Kidney (tissue), 14 donors: Measurements from ENCODE around the gene VAC14. TPM values are rescaled to one million over a fixed set of nuclear protein-coding genes. Genes with fewer than 3 reads are reported as not detected.

Source experiments
- DNase-seq, 5 donors: peaks; one replicate each; pipeline ENCODE4 v3.0.0-alpha.2; 2013 to 2020
- FAIRE-seq: peaks from 2 replicates; lab custom pipeline; 2012; peaks lifted over from hg19 to GRCh38; lab: Jason Lieb, UNC
- H3K27ac ChIP-seq, 2 donors: one replicate each; pipeline ENCODE4 v1.7.0; 2013; ENCODE audit warnings: low read depth in 2 of 2, low read length in 2 of 2, inconsistent platforms in 1 of 2
- H3K27me3 ChIP-seq: one replicate; pipeline ENCODE4 v1.7.1; 2013; ENCODE audit warnings: low read length, inconsistent platforms; ENCODE audit not compliant: control insufficient read depth, insufficient read depth
- H3K36me3 ChIP-seq, 3 donors: one replicate each; pipeline versions ENCODE4 v1.7.0 to v1.7.1; 2013; ENCODE audit warnings: low read length in 3 of 3, control low read depth in 1 of 3, inconsistent platforms in 1 of 3; ENCODE audit not compliant: insufficient read depth in 3 of 3, control insufficient read depth in 2 of 3
- H3K4me1 ChIP-seq, 3 donors: one replicate each; pipeline versions ENCODE4 v1.7.0 to v1.7.1; 2013; ENCODE audit warnings: low read length in 3 of 3, inconsistent platforms in 1 of 3, low read depth in 1 of 3; ENCODE audit not compliant: control insufficient read depth in 2 of 3, insufficient read depth in 2 of 3
- H3K4me3 ChIP-seq, 3 donors: one replicate each; pipeline versions ENCODE4 v1.7.0 to v1.8.1; 2013; ENCODE audit warnings: low read length in 3 of 3, control low read depth in 1 of 3, inconsistent platforms in 1 of 3
- H3K9ac ChIP-seq, 3 donors: one replicate each; pipeline versions ENCODE4 v1.7.0 to v1.7.1; 2013; ENCODE audit warnings: low read length in 3 of 3, control low read depth in 1 of 3, inconsistent platforms in 1 of 3
- H3K9me3 ChIP-seq, 3 donors: one replicate each; pipeline versions ENCODE4 v1.7.0 to v1.7.1; 2013; ENCODE audit warnings: low read length in 3 of 3, control low read depth in 1 of 3, inconsistent platforms in 1 of 3; ENCODE audit not compliant: control insufficient read depth in 2 of 3, insufficient read depth in 1 of 3
- intact Hi-C: fragments of 100-400 bp; cut with DNase I; formaldehyde crosslinking; loops from one replicate; pipeline ENCODE4 v1.11.1; 2022
- polyA plus RNA-seq: library from polyadenylated mRNA; stranded (reverse); fragments of 350-450 nt; fragmentation: Illumina TruSeq; extraction: RNeasy Lipid Tissue Mini Kit (QIAGEN cat#74804); gene quantifications from one replicate; pipeline ENCODE4 v1.2.3, GENCODE V29; 2014; ENCODE audit warnings: low read depth, low replicate concordance; ENCODE audit not compliant: insufficient read depth
- total RNA-seq: library from RNA; stranded (reverse); fragmentation: NEBNext Ultra II Directional; extraction: Animal tissue kit (Norgen Biotek cat#: 25700); gene quantifications from one replicate; pipeline ENCODE4 v1.2.1, GENCODE V29; 2021
- TF ChIP-seq, protein P1 (sequence below): IDR thresholded peaks from 3 replicates; pipeline ENCODE4 v1.5.1; 2012; ENCODE audit warnings: mild to moderate bottlenecking, moderate library complexity, borderline replicate concordance; ENCODE audit not compliant: insufficient read depth; ENCODE audit errors: extremely low read depth
- donor health status: control.
- donor health status: control.
- donor health status: control.
- donor health status: control.
- donor health status: control.
- donor health status: DM: yes; HTN: yes; CAD: no.
- donor health status: Normal renal cell carcinoma (clear cell type).

The VAC14 gene
- total and polyA plus RNA-seq, 2 donors from 2014 or later = 36.8 to 41.9 TPM

DNA sequence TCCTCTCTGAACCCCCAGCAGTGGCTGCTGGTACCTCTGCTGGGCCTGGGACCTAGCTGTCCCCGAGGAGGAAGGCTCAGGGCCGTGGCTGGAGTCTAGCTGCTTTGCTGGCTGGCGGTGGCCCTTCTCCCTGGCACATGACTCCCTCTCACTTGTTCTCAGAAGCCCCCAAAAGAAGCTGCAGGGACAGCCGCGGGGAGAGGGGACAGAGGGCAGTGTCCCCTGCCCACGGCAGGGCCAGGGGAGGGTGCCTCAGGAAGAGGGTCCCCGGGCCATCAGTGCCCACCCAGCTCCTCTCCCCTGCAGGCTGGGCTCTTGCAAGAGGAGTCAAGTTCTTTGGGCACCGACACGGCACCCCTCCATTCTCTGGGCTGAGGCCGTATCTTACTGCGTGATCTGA lies 46.6 kb downstream of the VAC14 start:
- no peak overlapping the region for H3K9ac ChIP-seq
- intact Hi-C loops = no loop called here
- H3K4me1 ChIP-seq = peaks cover 2 to 45% (median 19%) of the 10 kb centered on the region in 3 donors
- TF ChIP-seq, protein P1, sequence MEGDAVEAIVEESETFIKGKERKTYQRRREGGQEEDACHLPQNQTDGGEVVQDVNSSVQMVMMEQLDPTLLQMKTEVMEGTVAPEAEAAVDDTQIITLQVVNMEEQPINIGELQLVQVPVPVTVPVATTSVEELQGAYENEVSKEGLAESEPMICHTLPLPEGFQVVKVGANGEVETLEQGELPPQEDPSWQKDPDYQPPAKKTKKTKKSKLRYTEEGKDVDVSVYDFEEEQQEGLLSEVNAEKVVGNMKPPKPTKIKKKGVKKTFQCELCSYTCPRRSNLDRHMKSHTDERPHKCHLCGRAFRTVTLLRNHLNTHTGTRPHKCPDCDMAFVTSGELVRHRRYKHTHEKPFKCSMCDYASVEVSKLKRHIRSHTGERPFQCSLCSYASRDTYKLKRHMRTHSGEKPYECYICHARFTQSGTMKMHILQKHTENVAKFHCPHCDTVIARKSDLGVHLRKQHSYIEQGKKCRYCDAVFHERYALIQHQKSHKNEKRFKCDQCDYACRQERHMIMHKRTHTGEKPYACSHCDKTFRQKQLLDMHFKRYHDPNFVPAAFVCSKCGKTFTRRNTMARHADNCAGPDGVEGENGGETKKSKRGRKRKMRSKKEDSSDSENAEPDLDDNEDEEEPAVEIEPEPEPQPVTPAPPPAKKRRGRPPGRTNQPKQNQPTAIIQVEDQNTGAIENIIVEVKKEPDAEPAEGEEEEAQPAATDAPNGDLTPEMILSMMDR = no peak
- FAIRE-seq (no peak), DNase-seq (peak in 1 of 5 donors; percentile 61)
- no peaks in the 10 kb centered on the region for H3K27me3 ChIP-seq
- H3K4me3 ChIP-seq = no peak overlapping the region
- H3K27ac ChIP-seq = no peak overlapping the region
- peaks cover 0 to 5% (median 0%) of the 10 kb centered on the region in 3 donors for H3K36me3 ChIP-seq
- no peaks in the 10 kb centered on the region for H3K9me3 ChIP-seq

DNA sequence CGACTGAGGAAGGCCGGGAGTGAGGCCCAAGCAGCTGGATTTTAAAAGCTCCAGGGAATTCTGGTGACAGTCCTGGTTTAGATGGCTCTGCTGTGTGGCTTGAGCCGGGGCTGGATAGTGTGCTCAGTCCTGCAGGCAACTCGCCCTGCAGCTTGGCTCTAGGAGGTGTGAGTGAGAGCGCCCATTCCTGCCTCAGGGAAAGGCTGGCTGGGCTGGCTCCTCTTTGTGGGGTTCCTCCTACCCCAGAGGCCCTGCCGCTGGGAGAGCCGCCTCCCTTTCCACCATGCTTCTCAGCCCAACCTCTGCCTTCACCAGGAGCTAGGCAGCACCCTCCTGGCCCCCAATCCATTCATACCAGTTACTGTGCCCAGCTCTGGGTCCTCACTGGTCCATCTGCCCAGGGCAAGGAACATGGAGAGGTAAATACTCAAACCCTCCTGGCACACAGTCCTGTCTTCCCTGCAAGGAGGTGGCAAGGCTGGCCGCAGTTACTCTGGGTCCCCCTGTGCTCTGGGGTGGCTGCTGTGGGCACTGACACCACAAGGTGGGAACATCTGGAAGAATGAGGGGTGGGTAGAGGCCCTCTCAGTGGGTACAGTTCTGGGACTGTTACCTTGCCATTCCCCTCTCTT lies 47.1 kb downstream of the VAC14 start:
- TF ChIP-seq, protein P1 = no peak
- DNase-seq = peak in 1 of 5 donors; percentile 69
- intact Hi-C loops = no loop called here
- no peaks in the 10 kb centered on the region for H3K9me3 ChIP-seq
- FAIRE-seq = no peak
- no peak overlapping the region for H3K9ac ChIP-seq
- H3K27ac ChIP-seq = peak overlapping the region in 1 of 2 donors; percentile 7
- peaks cover 0 to 5% (median 0%) of the 10 kb centered on the region in 3 donors for H3K36me3 ChIP-seq
- H3K4me3 ChIP-seq = no peak overlapping the region
- no peaks in the 10 kb centered on the region for H3K27me3 ChIP-seq
- peaks cover 2 to 48% (median 25%) of the 10 kb centered on the region in 3 donors for H3K4me1 ChIP-seq

DNA sequence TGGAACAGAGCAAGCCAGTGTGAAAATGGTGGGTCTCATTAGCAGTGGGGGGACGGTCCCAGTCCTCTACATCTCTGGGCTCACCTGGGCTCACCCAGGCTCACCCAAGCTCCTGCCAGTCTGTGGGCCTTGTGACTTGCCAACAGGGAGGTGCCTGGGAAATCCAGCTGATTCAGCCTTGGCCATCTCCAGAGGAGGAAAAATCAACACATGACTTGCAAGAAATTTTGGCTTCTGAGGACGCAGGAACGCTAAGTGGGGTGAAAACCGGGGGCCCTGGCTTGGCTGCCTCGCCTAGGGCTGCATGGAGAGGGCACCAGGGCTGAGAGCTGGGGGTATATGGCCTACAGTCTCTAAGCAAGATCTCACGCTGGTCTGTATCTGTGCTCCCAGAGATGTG lies 47.7 kb downstream of the VAC14 start:
- H3K27ac ChIP-seq = no peak overlapping the region
- no peaks in the 10 kb centered on the region for H3K9me3 ChIP-seq
- DNase-seq = peak in 1 of 5 donors; percentile 12
- no peak overlapping the region for H3K9ac ChIP-seq
- intact Hi-C loops = no loop called here
- FAIRE-seq = no peak
- no peak overlapping the region for H3K4me3 ChIP-seq
- no peaks in the 10 kb centered on the region for H3K27me3 ChIP-seq
- peaks cover 2 to 48% (median 29%) of the 10 kb centered on the region in 3 donors for H3K4me1 ChIP-seq
- TF ChIP-seq, protein P1 = no peak
- peaks cover 0 to 5% (median 0%) of the 10 kb centered on the region in 3 donors for H3K36me3 ChIP-seq

DNA sequence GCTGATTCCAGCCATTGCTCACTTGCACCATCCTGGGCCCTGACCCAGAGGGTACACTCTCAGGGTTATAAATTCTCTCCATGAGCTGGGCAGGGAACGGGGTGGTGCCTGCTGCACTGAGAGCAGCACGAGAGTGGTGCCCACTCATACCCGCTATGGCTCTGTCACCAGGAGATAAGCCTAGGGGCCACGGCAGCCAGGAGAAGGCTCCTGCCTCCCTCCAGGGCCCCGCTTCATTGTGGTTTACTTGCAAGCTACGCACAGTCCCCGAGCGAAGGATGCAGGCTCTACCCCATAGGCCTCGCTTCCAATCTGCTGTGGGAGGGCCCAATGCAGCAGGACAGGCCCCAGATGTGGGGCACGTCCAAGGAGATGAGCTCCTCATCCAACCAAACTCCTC lies 48.5 kb downstream of the VAC14 start:
- no peaks in the 10 kb centered on the region for H3K9me3 ChIP-seq
- H3K4me1 ChIP-seq = peaks cover 2 to 55% (median 29%) of the 10 kb centered on the region in 3 donors
- peaks cover 0 to 4% (median 0%) of the 10 kb centered on the region in 3 donors for H3K36me3 ChIP-seq
- TF ChIP-seq, protein P1 = no peak
- no peak for FAIRE-seq
- intact Hi-C loops = no loop called here
- no peak overlapping the region for H3K27ac ChIP-seq
- no peak overlapping the region for H3K4me3 ChIP-seq
- DNase-seq = peak in 1 of 5 donors; percentile 53
- no peaks in the 10 kb centered on the region for H3K27me3 ChIP-seq
- H3K9ac ChIP-seq = no peak overlapping the region
